ENCODE data around the gene CORO2B.
"Not testable (repeated sequence)": the region's sequence is repeated elsewhere in the genome, so short reads cannot be mapped to it uniquely, and the experiment has no call there.

GRCh38 chr15:68604840-68605478 lies 26.2 kb downstream of the CORO2B start:
- not testable (repeated sequence) for TF ChIP-seq CTCF (conservative IDR thresholded peaks at IDR 0.05; ENCODE audit: low read depth, low read length); EZH2 (IDR thresholded peaks at IDR 0.05; ENCODE audit: borderline replicate concordance, low read depth, low read length, poor library complexity, severe bottlenecking)

Measured in A673 (cell line).